Left ventricle myocardium inferior (tissue), 1 donor: ENCODE measurements around the gene OMD. TPM values are rescaled to one million over a fixed set of nuclear protein-coding genes. Genes with fewer than 3 reads are reported as not detected.
A peak's percentile ranks its signal among the peaks of the same experiment; 100 is the strongest.

Source experiments
- DNase-seq: peaks from one replicate; pipeline ENCODE4 v3.0.0-alpha.2; 2020
- H3K27ac ChIP-seq: fragments of 200-600 bp; replicated peaks from 2 replicates; pipeline ENCODE4 v1.8.0; 2021
- H3K27me3 ChIP-seq: fragments of 200-600 bp; 2 replicates; pipeline ENCODE4 v1.8.0; 2021; ENCODE audit warnings: low read depth
- H3K36me3 ChIP-seq: fragments of 200-600 bp; 2 replicates; pipeline ENCODE4 v1.8.0; 2021
- H3K4me1 ChIP-seq: fragments of 200-600 bp; 2 replicates; pipeline ENCODE4 v1.8.0; 2021
- H3K4me3 ChIP-seq: fragments of 200-600 bp; 2 replicates; pipeline ENCODE4 v1.8.0; 2021; ENCODE audit warnings: mild to moderate bottlenecking, moderate library complexity
- H3K9me3 ChIP-seq: fragments of 200-600 bp; replicated peaks from 2 replicates; pipeline ENCODE4 v1.8.0; 2021
- CTCF ChIP-seq: fragments of 200-600 bp; IDR thresholded peaks from 2 replicates; pipeline ENCODE4 v1.8.0; 2021; ENCODE audit warnings: antibody characterized with exemption, mild to moderate bottlenecking, borderline replicate concordance
- intact Hi-C: fragments of 100-400 bp; cut with micrococcal nuclease; formaldehyde crosslinking; loops from one replicate; pipeline ENCODE4 v1.11.0; 2022
- total RNA-seq: library from RNA; stranded (reverse); fragmentation: NEBNext Ultra II Directional; extraction: Animal tissue kit (Norgen Biotek cat#: 25700); gene quantifications from one replicate; pipeline ENCODE4 v1.2.1, GENCODE V29; 2021
- donor health status: DM: no; HTN: yes; CAD: no; lungs with severe emphysema.

OMD gene
- total RNA-seq, 1 donor from 2014 or later, result 6.4 TPM

GRCh38 chr9:92439921-92440750, 15.9 kb upstream of the OMD start:
- intact Hi-C loops, result no loop called here
- Histone ChIP-seq H3K27ac (no peak overlapping the region), H3K27me3 (no peaks in the 10 kb centered on the region), H3K4me1 (no peaks in the 10 kb centered on the region), H3K36me3 (no peaks in the 10 kb centered on the region), H3K4me3 (no peak overlapping the region), H3K9me3 (no peaks in the 10 kb centered on the region)
- DNase-seq, result no peak
- no peak for TF ChIP-seq CTCF

- Histone ChIP-seq H3K27ac (no peak overlapping the region), H3K27me3 (no peaks in the 10 kb centered on the region), H3K4me3 (no peak overlapping the region), H3K36me3 (no peaks in the 10 kb centered on the region), H3K9me3 (no peaks in the 10 kb centered on the region), H3K4me1 (no peaks in the 10 kb centered on the region)
- TF ChIP-seq CTCF, result peak; percentile 53
- intact Hi-C loops, result no loop called here
- DNase-seq, result no peak
Observed at GRCh38 chr9:92438900-92439526, 14.7 kb upstream of the OMD start.

GRCh38 chr9:92435263-92435662, 11.0 kb upstream of the OMD start:
- Histone ChIP-seq H3K27ac (no peak overlapping the region), H3K36me3 (no peaks in the 10 kb centered on the region), H3K4me1 (no peaks in the 10 kb centered on the region), H3K27me3 (no peaks in the 10 kb centered on the region), H3K9me3 (no peaks in the 10 kb centered on the region), H3K4me3 (no peak overlapping the region)
- intact Hi-C loops, result no loop called here
- no peak for TF ChIP-seq CTCF
- no peak for DNase-seq

GRCh38 chr9:92432972-92433548, 8.8 kb upstream of the OMD start:
- no peaks in the 10 kb centered on the region for H3K36me3 ChIP-seq
- TF ChIP-seq CTCF, result no peak
- H3K4me1 ChIP-seq, result no peaks in the 10 kb centered on the region
- intact Hi-C loops, result no loop called here
- no peak overlapping the region for H3K27ac ChIP-seq
- H3K4me3 ChIP-seq, result no peak overlapping the region
- no peaks in the 10 kb centered on the region for H3K27me3 ChIP-seq
- DNase-seq, result no peak
- no peaks in the 10 kb centered on the region for H3K9me3 ChIP-seq

- Histone ChIP-seq H3K9me3 (no peaks in the 10 kb centered on the region), H3K4me1 (no peaks in the 10 kb centered on the region), H3K27me3 (no peaks in the 10 kb centered on the region), H3K27ac (no peak overlapping the region), H3K36me3 (no peaks in the 10 kb centered on the region), H3K4me3 (no peak overlapping the region)
- TF ChIP-seq CTCF, result no peak
- no peak for DNase-seq
- intact Hi-C loops, result no loop called here
Observed at GRCh38 chr9:92432350-92432749, 8.1 kb upstream of the OMD start.
